ENCODE measurements around the gene ZNF526.
A peak's percentile ranks its signal among the peaks of the same experiment; 100 is the strongest.
"Not testable (repeated sequence)": the region's sequence is repeated elsewhere in the genome, so short reads cannot be mapped to it uniquely, and the experiment has no call there.

The ZNF526 gene

DNA sequence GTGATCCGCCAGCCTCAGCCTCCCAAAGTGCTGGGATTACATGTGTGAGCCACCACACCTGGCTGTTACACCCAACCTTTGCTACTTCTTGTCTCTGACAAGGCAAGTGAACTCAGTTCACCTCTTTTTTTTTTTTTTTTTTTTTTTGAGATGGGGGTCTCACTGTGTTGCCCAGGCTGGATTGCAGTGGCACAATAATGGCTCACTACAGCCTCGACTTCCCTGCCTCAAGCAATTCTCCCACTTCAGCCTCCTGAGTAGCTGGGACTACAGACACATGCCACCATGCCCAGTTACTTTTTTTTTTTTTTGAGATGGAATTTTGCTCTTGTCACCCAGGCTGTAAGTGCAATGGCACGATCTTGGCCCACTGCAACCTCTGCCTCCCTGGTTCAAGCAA lies 37.7 kb downstream of the ZNF526 start:
- DNase-seq (ENCODE audit: low read depth in 2 of 3, low spot score in 2 of 3) = not testable (repeated sequence)

- no peak for DNase-seq (ENCODE audit: low read depth in 2 of 3, low spot score in 2 of 3)
These were observed 41.7 kb downstream of the ZNF526 start for GRCh38 chr19:42261763-42262162.

DNA sequence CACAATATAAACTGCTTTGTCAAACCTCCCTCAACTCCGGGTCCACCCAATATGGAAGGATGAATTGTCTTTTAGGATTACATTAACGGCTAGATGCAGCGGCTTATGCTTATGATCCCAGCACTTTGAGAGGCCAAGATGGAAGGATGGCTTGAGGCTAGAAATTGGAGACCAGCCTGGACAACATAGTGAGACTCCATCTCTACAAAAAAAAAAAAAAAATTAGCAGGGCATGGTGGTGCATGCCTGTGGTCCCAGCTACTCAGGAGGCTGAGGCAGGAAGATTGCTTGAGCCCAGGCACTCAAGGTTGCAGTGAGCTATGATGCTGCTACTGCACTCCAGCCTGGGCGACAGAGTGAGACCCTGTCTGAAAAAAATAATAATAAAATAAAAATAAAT lies 46.0 kb downstream of the ZNF526 start:
- DNase-seq (ENCODE audit: low read depth in 2 of 3, low spot score in 2 of 3) = not testable (repeated sequence)

- not testable (repeated sequence) for DNase-seq (ENCODE audit: low read depth in 2 of 3, low spot score in 2 of 3)
These were observed 47.0 kb downstream of the ZNF526 start for GRCh38 chr19:42266928-42267603.

DNA sequence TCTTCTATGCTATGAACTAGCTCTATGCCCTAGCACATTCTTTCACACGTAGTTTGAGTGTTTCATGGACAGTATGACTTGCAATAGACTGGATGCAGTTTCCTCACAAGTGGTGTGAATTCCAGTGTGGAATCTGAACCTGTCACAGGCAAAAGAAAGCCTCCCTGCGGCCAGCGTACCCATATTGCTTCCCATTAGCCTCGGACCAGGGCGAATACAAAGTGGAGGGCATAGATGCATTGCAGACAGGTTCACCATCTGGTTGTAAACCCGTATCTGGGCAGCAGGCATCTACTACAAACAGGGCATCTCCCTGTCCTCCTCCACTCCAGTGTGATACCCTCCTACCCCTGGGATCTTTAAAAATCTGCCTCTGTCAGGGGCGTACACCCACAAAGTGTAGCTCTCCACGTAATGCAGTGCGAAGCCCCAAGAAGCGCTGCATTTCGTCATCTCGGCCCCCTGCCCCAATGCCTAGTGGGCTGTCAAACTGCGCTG lies 47.6 kb downstream of the ZNF526 start:
- no peak for DNase-seq (ENCODE audit: low read depth in 2 of 3, low spot score in 2 of 3)

GRCh38 chr19:42268142-42268703 lies 48.1 kb downstream of the ZNF526 start:
- peak; percentile 91 to 96 (median 95) for DNase-seq (ENCODE audit: low read depth in 2 of 3, low spot score in 2 of 3)

DNA sequence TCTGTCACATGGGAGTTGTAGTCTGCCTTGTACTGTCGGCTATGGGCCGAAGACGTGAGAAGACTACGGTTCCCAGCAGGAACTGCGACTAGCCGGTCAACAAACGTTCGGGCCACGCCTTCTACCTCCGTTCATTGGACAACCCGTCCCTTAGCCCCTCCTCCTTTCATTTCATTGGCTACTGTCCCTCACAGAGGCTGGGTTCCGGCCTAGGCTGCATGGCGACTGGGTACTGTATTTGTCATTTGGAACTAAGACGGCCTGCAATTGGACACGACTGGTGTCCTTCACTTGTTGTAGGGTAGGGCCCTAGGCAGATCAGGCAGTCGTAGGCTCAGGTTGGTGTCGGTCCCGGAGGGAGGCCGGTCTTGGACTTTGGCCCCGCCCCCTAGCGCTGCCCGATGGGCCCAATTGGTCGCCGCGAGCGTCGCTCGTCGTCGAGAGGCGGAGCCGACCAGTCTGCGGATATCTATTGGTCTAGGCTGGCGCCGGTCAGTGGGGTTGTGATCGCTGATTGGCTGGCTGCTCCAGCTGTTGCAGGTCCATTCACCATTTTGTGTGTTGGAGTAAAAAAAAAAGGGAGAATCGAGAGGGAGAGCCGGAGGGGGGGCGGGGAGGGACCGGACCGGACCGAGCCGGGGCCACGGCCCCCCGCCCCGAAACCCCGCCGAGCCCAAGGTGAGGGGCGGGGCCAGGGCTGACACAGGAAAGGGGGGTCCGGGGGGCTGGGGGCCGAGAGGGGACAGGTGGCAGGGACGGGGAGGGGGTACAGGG lies 48.8 kb downstream of the ZNF526 start, which contains the start of gene CIC:
Gene CIC, plus strand, starts transcription at position 549 of the 774 bp plus-strand sequence. CDS start 2,532 bp downstream, outside the sequence.
- peak; percentile 95 to 97 (median 96) for DNase-seq (ENCODE audit: low read depth in 2 of 3, low spot score in 2 of 3)

DNA sequence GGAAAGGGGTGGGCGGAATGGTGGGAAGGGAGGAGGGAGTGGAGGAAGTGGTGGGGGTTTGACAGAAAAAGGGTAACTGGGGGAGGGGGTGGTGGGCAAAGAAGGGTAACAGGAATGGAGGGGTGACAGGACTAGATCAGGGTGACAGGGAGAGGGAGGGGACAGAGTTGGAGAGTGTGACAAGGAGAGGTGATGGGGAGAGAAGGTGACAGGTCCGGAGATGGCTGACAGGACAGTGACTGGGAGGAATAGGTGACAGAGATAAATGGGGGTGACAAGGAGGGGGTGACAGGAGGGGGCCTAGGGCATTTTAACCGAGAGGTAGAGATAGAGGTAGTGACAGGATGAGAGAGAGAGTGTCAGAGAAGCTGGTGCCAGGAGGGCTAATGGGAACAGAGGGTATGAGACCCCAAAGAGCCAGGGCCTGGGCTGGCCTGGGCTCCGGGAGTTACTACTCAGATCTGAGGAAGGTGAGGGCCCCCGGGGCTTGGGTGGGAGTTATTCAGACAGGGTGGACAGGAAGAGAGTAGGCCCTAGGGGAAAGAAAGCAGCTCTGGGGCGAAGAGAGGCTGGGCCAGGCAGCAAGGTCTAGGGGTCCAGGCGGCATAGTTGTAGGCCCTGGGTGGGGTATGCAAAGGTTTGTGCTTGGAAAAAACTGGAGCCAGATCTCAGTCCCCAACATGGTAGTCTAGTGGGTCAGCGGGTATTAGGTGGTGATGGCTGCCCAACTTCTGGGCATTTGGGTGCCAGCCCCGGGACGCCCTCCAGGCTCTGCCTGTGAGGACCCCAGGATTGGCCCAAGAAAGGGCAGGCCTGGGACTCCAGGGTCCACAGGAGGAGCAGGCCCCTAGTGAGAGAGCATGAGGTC lies 49.6 kb downstream of the ZNF526 start:
- no peak for DNase-seq (ENCODE audit: low read depth in 2 of 3, low spot score in 2 of 3)

GRCh38 chr19:42270346-42271044 lies 50.4 kb downstream of the ZNF526 start:
- DNase-seq (ENCODE audit: low read depth in 2 of 3, low spot score in 2 of 3) = no peak

DNA sequence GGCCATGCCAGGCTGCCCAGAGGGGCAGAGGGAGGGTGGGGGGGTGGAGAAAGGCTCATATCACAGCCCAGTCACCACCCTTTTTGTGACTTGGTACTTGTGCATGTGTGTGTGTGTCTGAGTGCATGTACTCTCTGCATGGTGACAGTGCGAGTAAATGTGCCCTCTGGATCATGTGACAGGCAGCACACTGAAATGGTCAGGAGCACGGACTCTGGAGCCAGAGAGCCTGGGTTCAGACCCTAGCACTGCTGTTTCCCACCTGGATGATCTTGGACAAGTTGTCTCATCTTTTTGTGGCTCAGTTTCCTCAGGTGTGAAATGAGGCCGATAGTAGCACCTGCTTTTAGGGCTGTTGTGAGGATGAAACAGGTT lies 50.9 kb downstream of the ZNF526 start:
- no peak for DNase-seq (ENCODE audit: low read depth in 2 of 3, low spot score in 2 of 3)

DNA sequence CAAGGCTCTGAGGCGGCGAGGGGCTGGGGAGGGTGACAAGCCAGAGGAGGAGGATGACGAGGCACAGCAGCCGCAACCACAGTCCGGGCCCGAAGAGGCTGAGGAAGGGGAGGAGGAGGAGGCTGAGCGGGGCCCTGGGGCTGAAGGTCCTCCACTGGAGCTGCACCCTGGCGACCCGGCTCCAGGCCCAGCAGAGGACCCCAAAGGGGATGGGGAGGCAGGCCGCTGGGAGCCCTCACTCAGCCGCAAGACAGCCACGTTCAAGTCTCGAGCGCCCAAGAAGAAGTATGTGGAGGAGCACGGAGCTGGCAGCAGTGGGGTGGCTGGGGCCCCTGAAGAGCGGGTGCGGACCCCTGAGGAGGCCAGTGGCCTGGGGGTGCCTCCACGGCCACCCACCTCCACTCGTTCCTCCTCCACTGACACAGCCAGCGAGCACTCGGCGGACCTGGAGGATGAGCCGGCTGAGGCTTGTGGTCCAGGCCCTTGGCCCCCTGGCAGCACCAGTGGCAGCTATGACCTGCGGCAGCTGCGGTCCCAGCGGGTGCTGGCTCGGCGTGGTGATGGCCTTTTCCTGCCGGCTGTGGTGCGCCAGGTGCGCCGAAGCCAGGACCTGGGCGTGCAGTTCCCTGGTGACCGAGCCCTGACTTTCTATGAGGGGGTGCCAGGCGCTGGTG lies 51.9 kb downstream of the ZNF526 start:
- DNase-seq (ENCODE audit: low read depth in 2 of 3, low spot score in 2 of 3) = no peak

DNA sequence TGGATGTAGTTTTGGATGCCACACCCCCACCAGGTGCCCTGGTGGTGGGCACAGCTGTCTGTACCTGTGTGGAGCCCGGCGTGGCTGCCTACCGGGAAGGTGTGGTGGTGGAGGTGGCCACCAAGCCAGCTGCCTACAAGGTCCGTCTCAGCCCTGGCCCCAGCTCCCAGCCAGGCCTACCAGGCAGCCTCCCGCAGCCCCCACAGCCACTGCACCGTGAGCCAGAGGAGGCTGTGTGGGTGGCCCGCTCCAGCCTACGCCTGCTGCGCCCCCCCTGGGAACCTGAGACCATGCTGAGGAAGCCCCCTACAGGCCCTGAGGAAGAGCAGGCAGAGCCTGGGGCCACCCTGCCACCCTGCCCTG lies 52.4 kb downstream of the ZNF526 start:
- DNase-seq (ENCODE audit: low read depth in 2 of 3, low spot score in 2 of 3) = no peak

GRCh38 chr19:42272989-42273406 lies 52.9 kb downstream of the ZNF526 start:
- no peak for DNase-seq (ENCODE audit: low read depth in 2 of 3, low spot score in 2 of 3)

- DNase-seq (ENCODE audit: low read depth in 2 of 3, low spot score in 2 of 3) = no peak
These were observed 53.4 kb downstream of the ZNF526 start for GRCh38 chr19:42273407-42274064.

GRCh38 chr19:42274065-42274682 lies 54.1 kb downstream of the ZNF526 start:
- DNase-seq (ENCODE audit: low read depth in 2 of 3, low spot score in 2 of 3) = no peak

- DNase-seq (ENCODE audit: low read depth in 2 of 3, low spot score in 2 of 3) = no peak
These were observed 55.0 kb downstream of the ZNF526 start for GRCh38 chr19:42275103-42275502.

DNA sequence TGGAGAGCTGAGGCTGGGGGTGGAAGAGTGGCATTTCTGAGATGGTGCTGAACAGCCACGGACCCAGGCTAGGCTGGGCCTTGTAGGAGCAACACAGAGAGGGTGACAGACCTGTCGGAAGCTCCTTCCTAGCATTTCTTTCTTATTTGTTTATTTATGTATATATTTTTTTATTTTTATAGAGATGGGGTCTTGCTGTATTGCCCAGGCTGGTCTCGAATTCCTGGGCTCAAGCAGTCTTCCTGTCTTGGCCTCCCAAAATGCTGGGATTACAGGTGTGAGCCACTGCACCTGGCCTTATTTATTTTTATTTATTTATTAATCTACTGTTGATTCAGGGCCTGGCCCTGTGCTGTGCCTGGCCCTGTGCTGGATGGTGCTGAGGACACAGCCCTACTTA lies 55.4 kb downstream of the ZNF526 start:
- DNase-seq (ENCODE audit: low read depth in 2 of 3, low spot score in 2 of 3) = no peak

- no peak for DNase-seq (ENCODE audit: low read depth in 2 of 3, low spot score in 2 of 3)
These were observed 56.2 kb downstream of the ZNF526 start for GRCh38 chr19:42276284-42276683.

- no peak for DNase-seq (ENCODE audit: low read depth in 2 of 3, low spot score in 2 of 3)
These were observed 56.7 kb downstream of the ZNF526 start for GRCh38 chr19:42276821-42277220.

All from activated CD8-positive, alpha-beta memory T cell treated with anti-CD3 and anti-CD28 coated beads for 48 hours (primary cell).